Uterus (tissue), 4 donors: ENCODE results near the gene TMC3. TPM values are rescaled to one million over a fixed set of nuclear protein-coding genes. Genes with fewer than 3 reads are reported as not detected.

Experiments used
- DNase-seq, 2 donors: peaks; one replicate each; pipeline ENCODE4 v3.0.0-alpha.2; 2019 to 2020
- H3K27ac ChIP-seq, 2 donors: fragments of 200-600 bp; sonication (generic); 1 replicate in 1 of 2; 2 replicates in 1 of 2; pipeline ENCODE4 v1.5.1; 2016 to 2018
- H3K27me3 ChIP-seq, 2 donors: fragments of 200-600 bp; sonication (generic); one replicate each; pipeline ENCODE4 v1.5.1; 2018 to 2019; ENCODE audit warnings: control low read depth in 1 of 2
- H3K36me3 ChIP-seq, 2 donors: fragments of 200-600 bp; sonication (generic); one replicate each; pipeline ENCODE4 v1.5.1; 2019; ENCODE audit warnings: control low read depth in 1 of 2
- H3K4me1 ChIP-seq, 2 donors: fragments of 200-600 bp; sonication (generic); one replicate each; pipeline ENCODE4 v1.5.1; 2018 to 2019; ENCODE audit warnings: control low read depth in 1 of 2
- H3K4me3 ChIP-seq, 2 donors: fragments of 200-600 bp; sonication (generic); 1 replicate in 1 of 2; 2 replicates in 1 of 2; pipeline ENCODE4 v1.5.1; 2018 to 2019; ENCODE audit warnings: mild to moderate bottlenecking in 1 of 2
- H3K9me3 ChIP-seq, 2 donors: fragments of 200-600 bp; sonication (generic); one replicate each; pipeline ENCODE4 v1.5.1; 2019; ENCODE audit warnings: control low read depth in 1 of 2
- POLR2A ChIP-seq, 2 donors: fragments of 450-650 bp; IDR thresholded peaks; one replicate each; pipeline ENCODE4 v1.6.1; 2016; ENCODE audit warnings: antibody characterized with exemption in 2 of 2, mild to moderate bottlenecking in 1 of 2, moderate library complexity in 1 of 2
- intact Hi-C: fragments of 100-400 bp; cut with DNase I; formaldehyde crosslinking; loops from one replicate; pipeline ENCODE4 v1.15.1; 2023; ENCODE audit warnings: low total_unique reads
- total RNA-seq, 4 donors: library from RNA; depleted of rRNA in 3 of 4; stranded (reverse); fragments of >200 nt in 3 of 4; gene quantifications; one replicate each; pipeline versions ENCODE4 v1.1.0 to v1.2.4, GENCODE V29; 2014 to 2023
- TF ChIP-seq, protein P1 (sequence below), 4 experiments: fragments of 200-600 bp in 2 of 4; fragments of 450-650 bp in 2 of 4; sonication (generic) in 2 of 4; IDR thresholded peaks; one replicate each; pipeline ENCODE4 v1.5.1; 2016 to 2019; ENCODE audit warnings: antibody characterized with exemption in 4 of 4, mild to moderate bottlenecking in 2 of 4, moderate library complexity in 1 of 4
- donor health status: DM: yes; HTN: yes; CAD: no.

Gene TMC3
- total RNA-seq, 4 donors from 2014 or later, result 0.14 TPM; not detected in 3

DNA sequence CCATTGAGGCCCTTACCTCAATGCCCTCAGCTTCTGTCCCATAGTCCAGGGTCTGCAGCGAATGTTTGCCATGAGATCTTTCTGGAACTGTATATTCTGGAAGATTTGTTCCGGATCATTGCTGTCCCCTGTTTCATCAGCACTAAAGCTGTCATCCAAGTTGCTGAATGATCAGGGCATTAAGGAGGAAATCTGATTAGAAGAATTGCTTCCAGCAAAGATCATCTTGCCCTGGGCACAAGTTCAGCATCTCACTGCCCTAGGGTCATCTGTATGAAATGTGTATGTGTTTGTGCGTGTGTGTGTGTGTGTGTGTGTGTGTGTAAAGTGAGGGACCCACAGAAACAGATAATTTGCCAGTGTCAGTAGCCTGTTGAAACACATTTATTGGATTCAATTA, 1.4 kb downstream of the TMC3 start:
- Histone ChIP-seq H3K27me3 (no peaks in the 10 kb centered on the region), H3K4me1 (no peaks in the 10 kb centered on the region), H3K9me3 (no peaks in the 10 kb centered on the region), H3K4me3 (no peak overlapping the region), H3K36me3 (no peaks in the 10 kb centered on the region), H3K27ac (no peak overlapping the region)
- no peak for DNase-seq
- intact Hi-C loops, result no loop called here
- TF ChIP-seq, protein P1, sequence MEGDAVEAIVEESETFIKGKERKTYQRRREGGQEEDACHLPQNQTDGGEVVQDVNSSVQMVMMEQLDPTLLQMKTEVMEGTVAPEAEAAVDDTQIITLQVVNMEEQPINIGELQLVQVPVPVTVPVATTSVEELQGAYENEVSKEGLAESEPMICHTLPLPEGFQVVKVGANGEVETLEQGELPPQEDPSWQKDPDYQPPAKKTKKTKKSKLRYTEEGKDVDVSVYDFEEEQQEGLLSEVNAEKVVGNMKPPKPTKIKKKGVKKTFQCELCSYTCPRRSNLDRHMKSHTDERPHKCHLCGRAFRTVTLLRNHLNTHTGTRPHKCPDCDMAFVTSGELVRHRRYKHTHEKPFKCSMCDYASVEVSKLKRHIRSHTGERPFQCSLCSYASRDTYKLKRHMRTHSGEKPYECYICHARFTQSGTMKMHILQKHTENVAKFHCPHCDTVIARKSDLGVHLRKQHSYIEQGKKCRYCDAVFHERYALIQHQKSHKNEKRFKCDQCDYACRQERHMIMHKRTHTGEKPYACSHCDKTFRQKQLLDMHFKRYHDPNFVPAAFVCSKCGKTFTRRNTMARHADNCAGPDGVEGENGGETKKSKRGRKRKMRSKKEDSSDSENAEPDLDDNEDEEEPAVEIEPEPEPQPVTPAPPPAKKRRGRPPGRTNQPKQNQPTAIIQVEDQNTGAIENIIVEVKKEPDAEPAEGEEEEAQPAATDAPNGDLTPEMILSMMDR (IDR thresholded peaks at IDR 0.05), result no peak
- TF ChIP-seq POLR2A (IDR thresholded peaks at IDR 0.05), result no peak

DNA sequence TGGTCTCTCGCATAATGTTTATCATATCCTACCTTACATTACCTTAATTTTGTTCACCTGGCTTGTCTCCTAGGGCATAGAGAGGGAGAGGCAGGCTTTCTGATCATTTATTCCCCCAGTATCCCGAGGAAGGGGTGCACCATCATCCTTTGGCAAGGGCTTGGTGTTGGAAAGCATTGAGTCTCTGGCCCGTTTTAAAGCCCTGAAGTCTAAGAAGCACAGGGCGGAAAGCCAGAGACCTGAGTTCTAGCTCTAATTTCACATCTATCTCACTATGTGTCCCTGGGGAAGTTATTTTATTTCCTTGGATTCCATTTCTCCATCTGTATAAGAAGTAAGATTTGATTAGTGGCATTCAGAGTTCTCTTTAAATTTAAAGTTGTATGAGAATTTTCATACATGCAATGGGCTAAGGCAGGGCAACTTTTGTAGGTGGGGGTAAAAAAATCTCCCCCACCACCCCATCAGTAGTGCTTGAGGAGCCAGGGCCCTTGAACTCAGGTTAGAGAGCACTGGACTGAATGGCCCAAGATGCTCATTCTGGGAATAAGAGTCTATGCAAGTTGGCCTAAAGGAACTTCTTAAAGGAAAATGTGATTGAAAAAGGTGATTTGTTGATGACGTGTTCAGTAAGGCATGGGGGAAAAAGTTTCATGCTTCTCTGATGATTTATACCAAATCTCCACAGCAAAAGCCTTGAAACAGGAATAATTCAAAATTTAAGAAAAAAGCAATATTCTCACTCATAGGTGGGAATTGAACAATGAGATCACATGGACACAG, 10.1 kb downstream of the TMC3 start:
- Histone ChIP-seq H3K27ac (peak overlapping the region in 1 of 2 donors; percentile 23), H3K4me1 (peaks cover 0 to 4% of the 10 kb centered on the region in 2 donors), H3K9me3 (no peaks in the 10 kb centered on the region), H3K4me3 (no peak overlapping the region), H3K36me3 (no peaks in the 10 kb centered on the region), H3K27me3 (no peaks in the 10 kb centered on the region)
- intact Hi-C loops, result no loop called here
- DNase-seq, result peak in 1 of 2 donors; percentile 31
- no peak for TF ChIP-seq POLR2A (IDR thresholded peaks at IDR 0.05)
- TF ChIP-seq, protein P1 (IDR thresholded peaks at IDR 0.05), result no peak

DNA sequence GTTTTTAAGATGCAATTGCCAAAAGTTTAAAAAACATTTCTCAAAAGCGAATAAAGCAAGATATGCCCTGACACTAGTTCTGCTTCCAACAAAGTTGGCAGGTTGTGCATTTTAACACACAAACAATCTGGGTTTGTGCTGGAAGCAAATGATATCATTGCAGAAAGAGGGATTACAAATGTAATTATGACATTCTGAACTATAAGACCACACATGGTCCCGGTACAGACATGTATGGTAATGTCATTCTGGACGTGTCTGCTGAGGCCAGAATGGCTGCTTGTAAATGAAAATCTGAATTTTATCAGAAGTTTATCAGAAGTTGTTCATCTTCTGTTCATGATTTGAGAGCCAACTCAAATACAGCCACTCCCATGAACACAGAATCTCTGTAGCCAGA, 10.7 kb downstream of the TMC3 start:
- no peak for DNase-seq
- peaks cover 0 to 4% of the 10 kb centered on the region in 2 donors for H3K4me1 ChIP-seq
- no peaks in the 10 kb centered on the region for H3K36me3 ChIP-seq
- H3K4me3 ChIP-seq, result no peak overlapping the region
- peak overlapping the region in 1 of 2 donors; percentile 23 for H3K27ac ChIP-seq
- TF ChIP-seq, protein P1 (IDR thresholded peaks at IDR 0.05), result no peak
- TF ChIP-seq POLR2A (IDR thresholded peaks at IDR 0.05), result no peak
- intact Hi-C loops, result no loop called here
- no peaks in the 10 kb centered on the region for H3K27me3 ChIP-seq
- no peaks in the 10 kb centered on the region for H3K9me3 ChIP-seq

DNA sequence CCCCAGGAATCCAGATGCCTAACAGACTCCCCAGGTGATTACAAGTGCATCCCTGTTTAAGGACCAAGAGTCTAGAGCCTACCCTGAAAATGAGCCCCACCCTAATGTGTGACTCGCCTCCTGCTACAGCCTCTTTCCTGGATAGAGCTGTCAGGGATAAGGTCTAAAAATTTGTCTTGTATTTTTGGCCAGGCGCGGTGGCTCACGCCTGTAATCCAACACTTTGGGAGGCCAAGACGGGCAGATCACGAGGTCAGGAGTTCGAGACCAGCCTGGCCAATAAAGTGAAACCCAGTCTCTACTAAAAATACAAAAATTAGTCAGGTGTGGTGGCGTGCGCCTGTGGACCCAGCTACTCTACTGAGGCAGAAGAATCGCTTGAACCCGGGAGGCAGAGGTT, 11.2 kb downstream of the TMC3 start:
- no peak for TF ChIP-seq POLR2A (IDR thresholded peaks at IDR 0.05)
- TF ChIP-seq, protein P1 (IDR thresholded peaks at IDR 0.05), result no peak
- H3K4me3 ChIP-seq, result no peak overlapping the region
- H3K36me3 ChIP-seq, result no peaks in the 10 kb centered on the region
- no peak overlapping the region for H3K27ac ChIP-seq
- DNase-seq, result no peak
- H3K4me1 ChIP-seq, result peaks cover 0 to 4% of the 10 kb centered on the region in 2 donors
- no peaks in the 10 kb centered on the region for H3K27me3 ChIP-seq
- no peaks in the 10 kb centered on the region for H3K9me3 ChIP-seq
- intact Hi-C loops, result no loop called here

- no peaks in the 10 kb centered on the region for H3K36me3 ChIP-seq
- H3K27ac ChIP-seq, result no peak overlapping the region
- TF ChIP-seq, protein P1 (IDR thresholded peaks at IDR 0.05), result no peak
- no peak for TF ChIP-seq POLR2A (IDR thresholded peaks at IDR 0.05)
- no peaks in the 10 kb centered on the region for H3K9me3 ChIP-seq
- no peak for DNase-seq
- intact Hi-C loops, result no loop called here
- no peak overlapping the region for H3K4me3 ChIP-seq
- peaks cover 0 to 4% of the 10 kb centered on the region in 2 donors for H3K4me1 ChIP-seq
- H3K27me3 ChIP-seq, result no peaks in the 10 kb centered on the region
Observed at GRCh38 chr15:81361891-81362290, 12.1 kb downstream of the TMC3 start.
